OCI-LY3 (cell line): ENCODE measurements around the gene CFAP77.

ENCODE experiments used
- H2AFZ ChIP-seq: fragments of 200-600, 300-600 bp; shearing (Covaris generic); 2 replicates; pipeline ENCODE4 v1.6.0; 2014; ENCODE audit warnings: antibody characterized with exemption, low read depth, low read length
- H3K27ac ChIP-seq: fragments of 200-600, 300-600 bp; sonication (generic); 2 replicates; pipeline ENCODE4 v1.5.1; 2014; ENCODE audit warnings: mild to moderate bottlenecking, low read length, moderate library complexity, mixed read lengths
- H3K27me3 ChIP-seq: fragments of 200-600, 300-600 bp; sonication (generic); 2 replicates; pipeline ENCODE4 v1.6.1; 2014; ENCODE audit warnings: low read depth, low read length, mixed read lengths
- H3K36me3 ChIP-seq: fragments of 200-600, 300-600 bp; sonication (generic); replicated peaks from 2 replicates; pipeline ENCODE3; 2014; ENCODE audit warnings: low read depth, low read length, mixed read lengths
- H3K4me1 ChIP-seq: fragments of 300-600, 200-600 bp; sonication (generic); 2 replicates; pipeline ENCODE4 v1.6.1; 2014; ENCODE audit warnings: low read length, mixed read lengths
- H3K4me2 ChIP-seq: fragments of 200-600, 300-600 bp; sonication (generic); 2 replicates; pipeline ENCODE4 v1.6.1; 2014; ENCODE audit warnings: low read length, mixed read lengths
- H3K4me3 ChIP-seq: fragments of 300-600, 200-600 bp; sonication (generic); 2 replicates; pipeline ENCODE4 v1.5.1; 2014; ENCODE audit warnings: antibody characterized with exemption, mild to moderate bottlenecking, low read length, moderate library complexity
- H3K79me2 ChIP-seq: fragments of 300-600, 200-600 bp; shearing (Covaris generic); 2 replicates; pipeline ENCODE4 v1.6.1; 2014; ENCODE audit warnings: mild to moderate bottlenecking, low read length, mixed read lengths
- H3K9ac ChIP-seq: fragments of 300-600, 200-600 bp; shearing (Covaris generic); 2 replicates; pipeline ENCODE4 v1.6.0; 2014; ENCODE audit warnings: mild to moderate bottlenecking, low read length, moderate library complexity
- H3K9me3 ChIP-seq: fragments of 200-600, 300-600 bp; shearing (Covaris generic); 2 replicates; pipeline ENCODE4 v1.6.1; 2014; ENCODE audit warnings: low read length, mixed read lengths; ENCODE audit not compliant: insufficient read depth
- H4K20me1 ChIP-seq: fragments of 200-600, 300-600 bp; sonication (generic); 2 replicates; pipeline ENCODE4 v1.6.1; 2016; ENCODE audit warnings: low read length, mixed read lengths; ENCODE audit not compliant: insufficient read depth
- CTCF ChIP-seq: fragments of 200-600, 300-600 bp; sonication (generic); IDR thresholded peaks from 2 replicates; pipeline ENCODE4 v1.5.1; 2014; ENCODE audit warnings: antibody characterized with exemption, low read length, low read depth
- EZH2phosphoT487 ChIP-seq: fragments of 200-600 bp; shearing (Covaris generic); IDR thresholded peaks from 2 replicates; pipeline ENCODE4 v1.6.1; 2018; ENCODE audit warnings: antibody characterized with exemption, mixed run types, low read depth

CFAP77 gene

GRCh38 chr9:132597073-132597775 lies 187.2 kb downstream of the CFAP77 start:
- no peak overlapping the region for H3K27ac ChIP-seq
- H3K9ac ChIP-seq, result no peak overlapping the region
- TF ChIP-seq CTCF (no peak), EZH2phosphoT487 (no peak)
- no peak overlapping the region for H2AFZ ChIP-seq
- H3K4me2 ChIP-seq, result no peak overlapping the region
- peaks cover 26% of the 10 kb centered on the region for H3K36me3 ChIP-seq
- H4K20me1 ChIP-seq, result no peaks in the 10 kb centered on the region
- H3K4me1 ChIP-seq, result no peaks in the 10 kb centered on the region
- H3K9me3 ChIP-seq, result no peaks in the 10 kb centered on the region
- H3K79me2 ChIP-seq, result no peaks in the 10 kb centered on the region
- H3K4me3 ChIP-seq, result no peak overlapping the region
- no peaks in the 10 kb centered on the region for H3K27me3 ChIP-seq

GRCh38 chr9:132600326-132600984 lies 190.4 kb downstream of the CFAP77 start:
- no peaks in the 10 kb centered on the region for H3K9me3 ChIP-seq
- no peaks in the 10 kb centered on the region for H3K27me3 ChIP-seq
- H2AFZ ChIP-seq, result no peak overlapping the region
- H3K9ac ChIP-seq, result no peak overlapping the region
- no peak overlapping the region for H3K4me3 ChIP-seq
- TF ChIP-seq CTCF, result no peak
- no peak for TF ChIP-seq EZH2phosphoT487
- no peaks in the 10 kb centered on the region for H4K20me1 ChIP-seq
- no peaks in the 10 kb centered on the region for H3K4me1 ChIP-seq
- H3K79me2 ChIP-seq, result no peaks in the 10 kb centered on the region
- H3K27ac ChIP-seq, result no peak overlapping the region
- H3K4me2 ChIP-seq, result no peak overlapping the region
- peaks cover 36% of the 10 kb centered on the region for H3K36me3 ChIP-seq

GRCh38 chr9:132602207-132602606 lies 192.2 kb downstream of the CFAP77 start:
- Histone ChIP-seq H4K20me1 (no peaks in the 10 kb centered on the region), H3K36me3 (peaks cover 37% of the 10 kb centered on the region), H3K4me3 (no peak overlapping the region), H3K27me3 (no peaks in the 10 kb centered on the region), H3K79me2 (no peaks in the 10 kb centered on the region), H3K9ac (no peak overlapping the region), H3K4me1 (no peaks in the 10 kb centered on the region), H3K27ac (no peak overlapping the region), H2AFZ (no peak overlapping the region), H3K4me2 (no peak overlapping the region), H3K9me3 (no peaks in the 10 kb centered on the region)
- TF ChIP-seq EZH2phosphoT487 (no peak), CTCF (no peak)

- Histone ChIP-seq H4K20me1 (no peaks in the 10 kb centered on the region), H3K4me3 (no peak overlapping the region), H2AFZ (no peak overlapping the region), H3K27ac (no peak overlapping the region), H3K27me3 (no peaks in the 10 kb centered on the region), H3K9me3 (no peaks in the 10 kb centered on the region), H3K4me2 (no peak overlapping the region), H3K9ac (no peak overlapping the region), H3K4me1 (no peaks in the 10 kb centered on the region), H3K79me2 (no peaks in the 10 kb centered on the region), H3K36me3 (peaks cover 41% of the 10 kb centered on the region)
- TF ChIP-seq CTCF (no peak), EZH2phosphoT487 (no peak)
These were observed 195.4 kb downstream of the CFAP77 start for GRCh38 chr9:132605387-132605786.
